ENCODE data around the gene BORA. TPM values are rescaled to one million over a fixed set of nuclear protein-coding genes. Genes with fewer than 3 reads are reported as not detected.
"Not testable (repeated sequence)": the region's sequence is repeated elsewhere in the genome, so short reads cannot be mapped to it uniquely, and the experiment has no call there.

BORA gene
- total RNA-seq, 1 donor from 2014 or later = 14.6 TPM

DNA sequence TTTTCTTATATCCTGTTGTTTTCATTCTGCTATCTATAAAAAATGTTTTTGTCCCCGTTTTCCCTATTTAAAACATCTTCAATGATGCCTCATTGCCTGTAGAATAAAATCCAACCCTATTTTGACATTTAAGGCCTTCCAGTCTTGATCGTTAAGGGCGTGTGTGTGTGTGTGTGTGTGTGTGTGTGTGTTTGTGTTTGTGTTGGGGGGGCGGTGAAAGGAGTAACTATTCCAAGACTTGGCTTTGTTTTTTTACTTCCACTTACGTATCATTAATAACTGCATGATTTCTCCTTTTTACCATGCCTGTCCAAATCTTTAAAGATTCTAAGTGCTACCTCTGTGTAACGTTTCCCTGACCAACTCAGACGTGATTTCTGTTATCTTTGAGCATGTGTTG, 55.0 kb downstream of the BORA start:
- no peak for DNase-seq (ENCODE audit: low spot score)
- Mint-ChIP-seq H3K27ac (peak overlapping the region; percentile 100), H3K36me3 (ENCODE audit: low read depth) (peaks cover 30% of the 10 kb centered on the region), H3K4me1 (ENCODE audit: low read depth) (peaks cover 56% of the 10 kb centered on the region), H3K9me3 (no peaks in the 10 kb centered on the region), H3K4me3 (peak overlapping the region; percentile 100), H3K27me3 (ENCODE audit: insufficient read depth) (no peaks in the 10 kb centered on the region)
- intact Hi-C loops (cut with micrococcal nuclease) = loop anchor here (1.0 to 2.0 kb wide), 3 partner anchors 276 to 1353 kb away; partner anchors contain the start of gene KLF5

DNA sequence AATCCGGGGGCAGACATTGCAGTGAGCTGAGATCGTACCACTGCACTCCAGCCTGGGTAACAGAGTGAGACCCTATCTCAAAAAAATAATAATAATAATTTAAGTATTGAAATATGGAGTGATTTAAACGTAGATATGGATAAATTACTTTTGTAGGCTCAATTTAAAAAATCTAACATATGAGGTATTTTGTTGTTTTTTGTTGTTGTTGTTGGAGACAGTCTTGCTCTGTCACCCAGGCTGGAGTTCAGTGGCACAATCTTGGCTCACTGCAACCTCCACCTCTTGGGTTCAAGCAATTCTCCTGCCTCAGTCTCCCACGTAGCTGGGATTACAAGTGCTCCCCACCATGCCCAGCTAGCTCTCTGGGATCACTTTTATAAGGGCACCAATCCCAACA, 57.0 kb downstream of the BORA start:
- H3K27me3 Mint-ChIP-seq (ENCODE audit: insufficient read depth); DNase-seq (ENCODE audit: low spot score); intact Hi-C loops (cut with micrococcal nuclease); H3K27ac Mint-ChIP-seq; H3K4me3 Mint-ChIP-seq; H3K9me3 Mint-ChIP-seq: not testable (repeated sequence)
- peaks cover 45% of the 10 kb centered on the region for H3K4me1 Mint-ChIP-seq (ENCODE audit: low read depth)
- peaks cover 31% of the 10 kb centered on the region for H3K36me3 Mint-ChIP-seq (ENCODE audit: low read depth)

DNA sequence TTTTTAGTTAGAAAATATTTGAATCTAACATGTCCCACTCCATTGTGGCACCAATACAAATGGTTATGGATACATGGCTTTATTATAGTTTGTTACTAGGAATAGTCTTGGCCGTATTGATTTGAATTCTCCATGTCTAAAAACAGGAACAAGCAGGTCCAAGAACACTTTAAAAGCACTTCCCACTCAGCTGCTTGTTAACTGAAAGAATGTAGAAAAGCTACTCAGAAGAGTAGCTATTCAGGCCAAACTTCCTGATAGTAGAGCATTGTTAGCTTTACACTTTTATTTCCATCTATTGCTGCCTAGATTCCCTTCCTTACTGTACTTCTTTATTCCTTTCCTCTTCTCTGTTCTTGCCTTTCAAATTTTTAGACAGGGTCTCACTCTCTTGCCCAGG, 61.1 kb downstream of the BORA start:
- Mint-ChIP-seq H3K4me1 (ENCODE audit: low read depth) (peaks cover 22% of the 10 kb centered on the region), H3K4me3 (no peak overlapping the region), H3K36me3 (ENCODE audit: low read depth) (peaks cover 36% of the 10 kb centered on the region), H3K27me3 (ENCODE audit: insufficient read depth) (no peaks in the 10 kb centered on the region), H3K27ac (no peak overlapping the region), H3K9me3 (peaks cover 5% of the 10 kb centered on the region)
- intact Hi-C loops (cut with micrococcal nuclease) = no loop called here
- no peak for DNase-seq (ENCODE audit: low spot score)

DNA sequence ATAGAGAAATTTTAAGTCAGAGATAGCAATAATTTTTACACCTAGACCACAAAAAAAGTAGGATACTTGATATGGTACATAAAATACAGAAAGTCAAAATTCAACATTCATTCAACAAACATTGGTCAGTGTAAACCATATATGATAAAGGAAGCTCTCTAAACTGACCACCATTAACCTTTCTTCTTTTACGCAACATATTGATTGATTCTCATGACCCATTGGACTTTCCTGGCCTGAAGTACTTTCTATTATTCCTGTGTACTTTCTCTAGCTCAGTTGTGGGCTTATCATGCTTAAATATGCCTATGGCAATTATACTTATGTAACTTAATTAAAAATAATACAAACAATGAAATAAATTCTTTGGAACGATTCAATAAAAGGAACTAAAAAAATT, 64.9 kb downstream of the BORA start:
- no peak for DNase-seq (ENCODE audit: low spot score)
- Mint-ChIP-seq H3K4me3 (no peak overlapping the region), H3K36me3 (ENCODE audit: low read depth) (peaks cover 47% of the 10 kb centered on the region), H3K4me1 (ENCODE audit: low read depth) (no peaks in the 10 kb centered on the region), H3K27me3 (ENCODE audit: insufficient read depth) (no peaks in the 10 kb centered on the region), H3K27ac (no peak overlapping the region), H3K9me3 (peaks cover 9% of the 10 kb centered on the region)
- intact Hi-C loops (cut with micrococcal nuclease) = no loop called here

DNA sequence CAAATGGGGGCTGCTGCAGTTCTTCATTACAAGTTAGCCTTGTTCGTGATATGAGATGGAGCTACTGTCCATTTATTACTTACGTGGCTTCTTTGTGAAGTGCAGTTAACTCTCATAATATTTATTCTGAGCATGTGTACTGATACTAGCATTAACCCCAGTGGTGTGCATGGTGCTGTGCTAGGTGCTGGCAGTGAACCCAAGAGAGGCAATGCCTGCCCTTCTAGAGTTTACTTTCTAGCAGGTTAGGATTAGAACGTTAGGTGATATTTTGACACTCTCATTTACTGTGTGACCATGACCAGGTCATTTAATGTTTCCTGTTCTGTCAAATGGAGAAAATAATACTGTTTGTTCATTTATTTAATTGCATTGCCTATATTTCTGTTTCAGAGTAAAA, 71.1 kb downstream of the BORA start:
- H3K9me3 Mint-ChIP-seq = peaks cover 3% of the 10 kb centered on the region
- no peaks in the 10 kb centered on the region for H3K27me3 Mint-ChIP-seq (ENCODE audit: insufficient read depth)
- H3K4me1 Mint-ChIP-seq (ENCODE audit: low read depth) = peaks cover 6% of the 10 kb centered on the region
- H3K4me3 Mint-ChIP-seq = no peak overlapping the region
- H3K36me3 Mint-ChIP-seq (ENCODE audit: low read depth) = peaks cover 42% of the 10 kb centered on the region
- no peak for DNase-seq (ENCODE audit: low spot score)
- intact Hi-C loops (cut with micrococcal nuclease) = no loop called here
- no peak overlapping the region for H3K27ac Mint-ChIP-seq

DNA sequence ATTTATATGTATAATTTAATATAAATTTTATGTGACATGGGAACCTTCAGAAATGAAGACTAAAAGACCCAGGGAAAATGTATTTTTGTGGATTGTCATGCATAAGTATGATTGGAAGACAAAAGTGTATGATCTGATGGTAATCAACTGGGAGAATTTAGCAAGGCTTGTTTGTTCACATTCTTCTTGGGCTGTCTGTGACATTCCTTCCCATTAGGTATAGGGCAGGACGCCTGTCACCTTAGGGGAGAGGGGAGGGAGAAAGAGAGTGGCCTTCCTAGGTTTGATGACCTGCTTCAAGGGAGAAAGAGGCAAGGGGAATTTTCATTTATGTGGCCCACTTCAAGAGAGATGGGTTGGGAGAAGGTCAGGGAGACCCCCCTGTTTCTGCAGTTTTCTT, 76.6 kb downstream of the BORA start:
- H3K27ac Mint-ChIP-seq = no peak overlapping the region
- H3K4me1 Mint-ChIP-seq (ENCODE audit: low read depth) = peaks cover 6% of the 10 kb centered on the region
- peaks cover 7% of the 10 kb centered on the region for H3K9me3 Mint-ChIP-seq
- no peak for DNase-seq (ENCODE audit: low spot score)
- intact Hi-C loops (cut with micrococcal nuclease) = no loop called here
- H3K27me3 Mint-ChIP-seq (ENCODE audit: insufficient read depth) = no peaks in the 10 kb centered on the region
- peaks cover 33% of the 10 kb centered on the region for H3K36me3 Mint-ChIP-seq (ENCODE audit: low read depth)
- H3K4me3 Mint-ChIP-seq = no peak overlapping the region

Other genes starting within 250 kb of the BORA start
- gene MZT1, start 294 bp upstream of the BORA start, total RNA-seq = 21.2 and 22.8 TPM in 2 replicates
- 49.9 and 55.4 TPM in 2 replicates for gene DIS3, start 54.0 kb downstream of the BORA start, total RNA-seq
- gene PIBF1, start 54.2 kb downstream of the BORA start, total RNA-seq = 20.9 and 21.2 TPM in 2 replicates